H9 (cell line): ENCODE data around the gene MTHFD1L. TPM values are rescaled to one million over a fixed set of nuclear protein-coding genes. Genes with fewer than 3 reads are reported as not detected.

Experiments used
- DNase-seq: peaks from one replicate; pipeline ENCODE4 v3.0.0-alpha.2; 2017
- H2AFZ ChIP-seq: one replicate; pipeline ENCODE4 v1.6.1; 2013; ENCODE audit warnings: mild to moderate bottlenecking, low read length, control low read depth, moderate library complexity
- H2AK5ac ChIP-seq: 2 replicates; pipeline ENCODE4 v1.6.1; 2013; ENCODE audit warnings: low read length, control low read depth, mixed read lengths; ENCODE audit not compliant: insufficient read length
- H2BK120ac ChIP-seq: one replicate; pipeline ENCODE4 v1.6.1; 2013; ENCODE audit warnings: low read depth, mild to moderate bottlenecking, low read length, control low read depth, inconsistent platforms; ENCODE audit not compliant: poor library complexity, severe bottlenecking
- H2BK12ac ChIP-seq: 2 replicates; pipeline ENCODE4 v1.6.1; 2013; ENCODE audit warnings: low read length, control low read depth, mixed read lengths, low read depth; ENCODE audit not compliant: insufficient read length
- H2BK15ac ChIP-seq: 2 replicates; pipeline ENCODE4 v1.6.1; 2013; ENCODE audit warnings: low read depth, low read length, control low read depth
- H2BK20ac ChIP-seq: one replicate; pipeline ENCODE4 v1.6.1; 2013; ENCODE audit warnings: low read depth, mild to moderate bottlenecking, low read length, control low read depth, inconsistent platforms; ENCODE audit not compliant: poor library complexity, severe bottlenecking
- H2BK5ac ChIP-seq: 2 replicates; pipeline ENCODE4 v1.6.1; 2013; ENCODE audit warnings: low read length, control low read depth, mixed read lengths; ENCODE audit not compliant: insufficient read length
- H3K14ac ChIP-seq: 2 replicates; pipeline ENCODE4 v1.6.1; 2013; ENCODE audit warnings: low read length, control low read depth; ENCODE audit not compliant: insufficient read depth
- H3K18ac ChIP-seq: 2 replicates; pipeline ENCODE4 v1.6.1; 2013; ENCODE audit warnings: low read depth, mild to moderate bottlenecking, mixed read lengths, low read length, control low read depth; ENCODE audit not compliant: insufficient read length
- H3K23ac ChIP-seq: 2 replicates; pipeline ENCODE4 v1.6.1; 2013; ENCODE audit warnings: low read length, control low read depth, mixed read lengths, low read depth; ENCODE audit not compliant: insufficient read length
- H3K23me2 ChIP-seq: 2 replicates; pipeline ENCODE4 v1.6.1; 2013; ENCODE audit warnings: low read depth, mild to moderate bottlenecking, mixed read lengths, low read length, control low read depth; ENCODE audit not compliant: insufficient read length, poor library complexity, severe bottlenecking
- H3K27ac ChIP-seq: 2 replicates; pipeline ENCODE4 v1.5.1; 2013; ENCODE audit warnings: low read length, control low read depth, mixed read lengths, low read depth; ENCODE audit not compliant: insufficient read length
- H3K27me3 ChIP-seq: 2 replicates; pipeline ENCODE4 v1.6.1; 2013; ENCODE audit warnings: low read length, control low read depth, inconsistent platforms; ENCODE audit not compliant: insufficient read depth
- H3K4ac ChIP-seq: 2 replicates; pipeline ENCODE4 v1.6.1; 2013; ENCODE audit warnings: low read depth, mild to moderate bottlenecking, control low read depth, inconsistent platforms, low read length, moderate library complexity
- H3K4me1 ChIP-seq: 2 replicates; pipeline ENCODE4 v1.6.1; 2013; ENCODE audit warnings: low read length, control low read depth, inconsistent platforms; ENCODE audit not compliant: insufficient read depth
- H3K4me2 ChIP-seq: 2 replicates; pipeline ENCODE4 v1.6.1; 2013; ENCODE audit warnings: low read length, control low read depth, mixed read lengths; ENCODE audit not compliant: insufficient read length, insufficient read depth
- H3K56ac ChIP-seq: 2 replicates; pipeline ENCODE4 v1.6.1; 2013; ENCODE audit warnings: low read depth, mild to moderate bottlenecking, mixed read lengths, low read length, control low read depth; ENCODE audit not compliant: insufficient read length
- H3K79me1 ChIP-seq: 2 replicates; pipeline ENCODE4 v1.6.1; 2013; ENCODE audit warnings: low read depth, mild to moderate bottlenecking, moderate library complexity, low read length, control low read depth, inconsistent platforms; ENCODE audit not compliant: insufficient read depth, poor library complexity, severe bottlenecking
- H3K79me2 ChIP-seq: 2 replicates; pipeline ENCODE4 v1.6.1; 2013; ENCODE audit warnings: low read length, control low read depth, inconsistent platforms; ENCODE audit not compliant: insufficient read depth
- H3K9ac ChIP-seq: 2 replicates; pipeline ENCODE4 v1.6.1; 2013; ENCODE audit warnings: low read length, control low read depth, mixed read lengths; ENCODE audit not compliant: insufficient read length; ENCODE audit errors: extremely low read depth
- H3K9me3 ChIP-seq: one replicate; pipeline ENCODE4 v1.6.1; 2013; ENCODE audit warnings: low read depth, low read length, inconsistent platforms; ENCODE audit not compliant: control insufficient read depth
- H3T11ph ChIP-seq: one replicate; pipeline ENCODE4 v1.6.1; 2013; ENCODE audit warnings: mild to moderate bottlenecking, low read length, control low read depth, inconsistent platforms
- H4K20me1 ChIP-seq: one replicate; pipeline ENCODE4 v1.6.1; 2013; ENCODE audit not compliant: control insufficient read depth, insufficient read length, insufficient read depth
- H4K5ac ChIP-seq: 2 replicates; pipeline ENCODE4 v1.6.1; 2013; ENCODE audit warnings: low read depth, mild to moderate bottlenecking, mixed read lengths, low read length, control low read depth; ENCODE audit not compliant: insufficient read length
- H4K8ac ChIP-seq: replicated peaks from 2 replicates; pipeline ENCODE4 v1.6.1; 2013; ENCODE audit warnings: low read length, control low read depth, mixed read lengths, low read depth; ENCODE audit not compliant: insufficient read length
- H4K91ac ChIP-seq: 2 replicates; pipeline ENCODE4 v1.6.1; 2013; ENCODE audit warnings: low read depth, mild to moderate bottlenecking, moderate library complexity, mixed read lengths, low read length, control low read depth; ENCODE audit not compliant: insufficient read length
- H3K27ac Mint-ChIP-seq, 3 experiments: 2 replicates in 2 of 3; 3 replicates in 1 of 3; pipeline ENCODE4 v1.8.0; 2020 to 2021; ENCODE audit warnings: mixed read lengths in 3 of 3, mild to moderate bottlenecking in 1 of 3, moderate library complexity in 1 of 3
- H3K27me3 Mint-ChIP-seq: 2 replicates; pipeline ENCODE4 v1.8.0; 2021; ENCODE audit warnings: low read depth, mild to moderate bottlenecking, moderate library complexity, mixed read lengths
- H3K36me3 Mint-ChIP-seq, 3 experiments: 2 replicates in 2 of 3; 3 replicates in 1 of 3; pipeline ENCODE4 v1.8.0; 2020 to 2021; ENCODE audit warnings: low read depth in 3 of 3, mixed read lengths in 3 of 3; ENCODE audit not compliant: insufficient read depth in 1 of 3
- H3K4me1 Mint-ChIP-seq, 2 experiments: 2 replicates each; pipeline ENCODE4 v1.8.0; 2020; ENCODE audit warnings: mixed read lengths in 2 of 2
- H3K4me3 Mint-ChIP-seq, 2 experiments: 2 replicates in 1 of 2; 3 replicates in 1 of 2; pipeline ENCODE4 v1.8.0; 2020 to 2021; ENCODE audit warnings: mild to moderate bottlenecking in 2 of 2, mixed read lengths in 2 of 2, moderate library complexity in 1 of 2
- H3K9me3 Mint-ChIP-seq, 2 experiments: 2 replicates in 1 of 2; 3 replicates in 1 of 2; pipeline ENCODE4 v1.8.0; 2020; ENCODE audit warnings: mild to moderate bottlenecking in 2 of 2, mixed read lengths in 2 of 2, moderate library complexity in 1 of 2
- WGBS: extraction: QIAGEN DNeasy Blood & Tissue Kit; methylation state at CpG from one replicate; pipeline ENCODE4 v1.1.7; 2013; ENCODE audit warnings: missing lambda C conversion rate, low lambda C conversion rate, mixed read lengths; ENCODE audit not compliant: insufficient read length; ENCODE audit errors: extremely low coverage; 5-methylcytosine and 5-hydroxymethylcytosine counted together
- total RNA-seq: library from RNA; stranded (reverse); gene quantifications from 2 replicates; pipeline ENCODE4 v1.2.1, GENCODE V29; 2021
- TF ChIP-seq, protein P1 (sequence below): fragments of 200-600 bp; sonication (generic); conservative IDR thresholded peaks from 3 replicates; pipeline ENCODE4 v1.8.0; 2021; ENCODE audit warnings: antibody characterized with exemption, mild to moderate bottlenecking

Gene MTHFD1L
- total RNA-seq, 1 experiment from 2014 or later: 90.2 TPM

DNA sequence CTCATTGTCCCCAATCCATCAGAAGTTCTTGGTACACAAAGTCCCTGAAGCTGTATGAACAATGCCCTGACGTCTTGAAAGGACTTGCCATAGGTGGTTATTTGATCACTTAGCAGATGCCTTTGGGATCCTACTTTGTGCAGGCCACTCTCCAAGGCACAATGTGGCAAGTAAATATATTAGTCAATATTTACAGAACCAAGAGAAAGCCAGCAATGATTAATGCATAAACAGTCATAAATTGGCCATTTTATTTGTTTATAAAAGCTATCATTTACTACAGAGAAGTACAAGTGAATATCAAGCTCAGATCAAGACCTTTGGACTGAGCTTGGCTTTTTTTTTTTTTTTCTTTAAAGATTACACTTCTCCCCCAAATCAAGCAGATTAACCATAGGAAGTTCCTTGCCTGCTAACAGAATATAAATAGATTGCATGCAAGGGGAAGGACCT lies 161.8 kb downstream of the MTHFD1L start:
- Histone ChIP-seq H4K8ac (no peak overlapping the region), H3K9ac (no peak overlapping the region), H3K79me2 (no peaks in the 10 kb centered on the region), H3K79me1 (no peaks in the 10 kb centered on the region), H3T11ph (no peak overlapping the region), H2AFZ (no peak overlapping the region), H3K18ac (no peak overlapping the region), H3K4me2 (no peak overlapping the region), H4K91ac (no peak overlapping the region), H4K5ac (no peak overlapping the region), H4K20me1 (no peaks in the 10 kb centered on the region), H2BK120ac (no peak overlapping the region), H3K14ac (no peak overlapping the region), H3K27me3 (no peaks in the 10 kb centered on the region), H2BK5ac (no peak overlapping the region), H2BK15ac (no peak overlapping the region), H3K23me2 (no peaks in the 10 kb centered on the region), H2BK12ac (no peak overlapping the region), H3K9me3 (no peaks in the 10 kb centered on the region), H3K27ac (no peak overlapping the region), H3K56ac (no peak overlapping the region), H2BK20ac (no peak overlapping the region), H3K23ac (no peak overlapping the region), H2AK5ac (no peak overlapping the region), H3K4me1 (no peaks in the 10 kb centered on the region), H3K4ac (no peak overlapping the region)
- Mint-ChIP-seq H3K4me3 (no peak overlapping the region), H3K36me3 (peaks cover 5 to 45% (median 20%) of the 10 kb centered on the region in 3 experiments; a peak in 6 of 7 replicates), H3K27ac (no peak overlapping the region; a peak in 1 of 7 replicates), H3K9me3 (no peaks in the 10 kb centered on the region), H3K4me1 (peaks cover 5 to 8% of the 10 kb centered on the region in 2 experiments), H3K27me3 (no peaks in the 10 kb centered on the region)
- TF ChIP-seq, protein P1, sequence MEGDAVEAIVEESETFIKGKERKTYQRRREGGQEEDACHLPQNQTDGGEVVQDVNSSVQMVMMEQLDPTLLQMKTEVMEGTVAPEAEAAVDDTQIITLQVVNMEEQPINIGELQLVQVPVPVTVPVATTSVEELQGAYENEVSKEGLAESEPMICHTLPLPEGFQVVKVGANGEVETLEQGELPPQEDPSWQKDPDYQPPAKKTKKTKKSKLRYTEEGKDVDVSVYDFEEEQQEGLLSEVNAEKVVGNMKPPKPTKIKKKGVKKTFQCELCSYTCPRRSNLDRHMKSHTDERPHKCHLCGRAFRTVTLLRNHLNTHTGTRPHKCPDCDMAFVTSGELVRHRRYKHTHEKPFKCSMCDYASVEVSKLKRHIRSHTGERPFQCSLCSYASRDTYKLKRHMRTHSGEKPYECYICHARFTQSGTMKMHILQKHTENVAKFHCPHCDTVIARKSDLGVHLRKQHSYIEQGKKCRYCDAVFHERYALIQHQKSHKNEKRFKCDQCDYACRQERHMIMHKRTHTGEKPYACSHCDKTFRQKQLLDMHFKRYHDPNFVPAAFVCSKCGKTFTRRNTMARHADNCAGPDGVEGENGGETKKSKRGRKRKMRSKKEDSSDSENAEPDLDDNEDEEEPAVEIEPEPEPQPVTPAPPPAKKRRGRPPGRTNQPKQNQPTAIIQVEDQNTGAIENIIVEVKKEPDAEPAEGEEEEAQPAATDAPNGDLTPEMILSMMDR: no peak
- no peak for DNase-seq
- no CpG with 5 or more reads among the region's 1 CpG for WGBS
